Heart left ventricle (tissue), 13 donors: Measurements from ENCODE around the gene THAP11.

Experiments
- POLR2A ChIP-seq, 2 donors: fragments of 450-650 bp; IDR thresholded peaks; one replicate each; pipeline ENCODE4 v1.6.1; 2017; ENCODE audit warnings: antibody characterized with exemption in 2 of 2, mild to moderate bottlenecking in 2 of 2, moderate library complexity in 2 of 2
- TF ChIP-seq, protein P1 (sequence below), 12 donors: fragments of 200-600 bp; sonication (generic) in 4 of 12; IDR thresholded peaks; one replicate each; pipeline versions ENCODE4 v1.5.0 to v1.8.0; 2018 to 2022; ENCODE audit warnings: antibody characterized with exemption in 12 of 12, mild to moderate bottlenecking in 5 of 12
- donor health status: ischemic (EF 13 %, LVEDD 7.1; RV severe dilation, severe dysfunction).
- donor health status: DM: no; HTN: yes; CAD: no.
- donor health status: DM: no; HTN: no; CAD: no.
- donor health status: ischemic (EF 25% LVEDD 6.9; RV normal size, moderate dysfunction).
- donor health status: ischemic (EF 25% LVEDD 5.7; RV mildly dilated, moderate dysfunction).
- donor health status: ischemic (EF 35%, LVEDD 5.7; RV mildly dilated, moderate dysfunction).
- donor health status: nonischemic (EF 11% LVEDD 7.7; RV severe dilation, severe dysfunction).
- donor health status: DM: yes; HTN: yes; CAD: no.
- donor health status: PGD.
- donor health status: ischemic (EF 29% LVEDD 5.4; RV normal size, mild dysfunction).
- donor health status: nonischemic (EF 23%, LVEDD 6.1; RV moderate dilation, normal function).

DNA sequence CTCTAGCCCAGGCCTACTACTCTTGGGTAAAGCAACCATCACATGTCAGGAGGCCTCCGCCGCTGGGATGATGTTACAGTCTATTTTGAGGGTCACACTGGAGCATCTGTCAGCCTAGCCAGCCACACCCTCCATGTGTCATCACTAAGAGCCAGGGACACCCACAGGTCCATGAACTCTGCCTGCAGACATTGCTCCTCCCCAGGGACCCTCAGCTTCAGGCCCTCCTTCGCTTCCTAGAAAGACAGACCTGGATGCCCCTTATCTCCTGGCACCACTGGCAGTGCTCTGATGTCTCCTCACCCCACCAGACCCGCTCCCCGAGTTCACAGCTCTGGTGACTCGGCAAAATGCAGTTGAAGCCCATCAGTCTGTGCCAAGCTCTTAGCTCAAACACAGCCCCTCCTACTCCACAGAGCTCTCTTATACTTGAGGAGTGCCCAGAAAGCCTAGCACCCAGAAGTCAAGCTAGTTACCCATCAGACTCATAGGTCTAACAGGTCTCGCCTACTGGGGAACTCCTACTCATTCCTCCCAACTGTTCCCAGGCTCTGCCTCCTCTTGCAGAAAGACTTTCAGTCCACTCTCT is 41.7 kb upstream of the THAP11 start:
- TF ChIP-seq, protein P1, sequence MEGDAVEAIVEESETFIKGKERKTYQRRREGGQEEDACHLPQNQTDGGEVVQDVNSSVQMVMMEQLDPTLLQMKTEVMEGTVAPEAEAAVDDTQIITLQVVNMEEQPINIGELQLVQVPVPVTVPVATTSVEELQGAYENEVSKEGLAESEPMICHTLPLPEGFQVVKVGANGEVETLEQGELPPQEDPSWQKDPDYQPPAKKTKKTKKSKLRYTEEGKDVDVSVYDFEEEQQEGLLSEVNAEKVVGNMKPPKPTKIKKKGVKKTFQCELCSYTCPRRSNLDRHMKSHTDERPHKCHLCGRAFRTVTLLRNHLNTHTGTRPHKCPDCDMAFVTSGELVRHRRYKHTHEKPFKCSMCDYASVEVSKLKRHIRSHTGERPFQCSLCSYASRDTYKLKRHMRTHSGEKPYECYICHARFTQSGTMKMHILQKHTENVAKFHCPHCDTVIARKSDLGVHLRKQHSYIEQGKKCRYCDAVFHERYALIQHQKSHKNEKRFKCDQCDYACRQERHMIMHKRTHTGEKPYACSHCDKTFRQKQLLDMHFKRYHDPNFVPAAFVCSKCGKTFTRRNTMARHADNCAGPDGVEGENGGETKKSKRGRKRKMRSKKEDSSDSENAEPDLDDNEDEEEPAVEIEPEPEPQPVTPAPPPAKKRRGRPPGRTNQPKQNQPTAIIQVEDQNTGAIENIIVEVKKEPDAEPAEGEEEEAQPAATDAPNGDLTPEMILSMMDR (IDR thresholded peaks at IDR 0.05) = no peak
- TF ChIP-seq POLR2A (IDR thresholded peaks at IDR 0.05) = no peak
